SK-N-SH treated with all-trans-retinoic acid at 6 μM for 48 hours (cell line): ENCODE data around the gene RITA1.

ENCODE experiments used
- ATAC-seq: fragments of 200-7000 bp; cut with Tn5 transposase; 3 replicates; pipeline ENCODE4 v1.9.1; 2020; ENCODE audit warnings: mild to moderate bottlenecking, moderate library complexity
- ARNTL ChIP-seq: fragments of 450-650 bp; formaldehyde crosslinking; IDR thresholded peaks from 2 replicates; pipeline ENCODE4 v1.5.0; 2020; ENCODE audit warnings: low read depth, mild to moderate bottlenecking, moderate library complexity, borderline replicate concordance
- BACH2 ChIP-seq: fragments of 250-450 bp; sonication (Bioruptor Pico); IDR thresholded peaks from 2 replicates; pipeline ENCODE4 v1.9.0; 2021; ENCODE audit warnings: mild to moderate bottlenecking, borderline replicate concordance
- GLIS3 ChIP-seq: fragments of 250-450 bp; sonication (Bioruptor Pico); IDR thresholded peaks from 2 replicates; pipeline ENCODE4 v1.5.0; 2020; ENCODE audit warnings: mild to moderate bottlenecking, moderate library complexity
- ISL1 ChIP-seq: fragments of 250-450 bp; sonication (Bioruptor Pico); IDR thresholded peaks from 2 replicates; pipeline ENCODE4 v2.1.2; 2022; ENCODE audit warnings: mild to moderate bottlenecking, moderate library complexity
- PPARA ChIP-seq: fragments of 250-450 bp; sonication (Bioruptor Pico); IDR thresholded peaks from 2 replicates; pipeline ENCODE4 v1.5.0; 2020; ENCODE audit warnings: mild to moderate bottlenecking, borderline replicate concordance
- RARB ChIP-seq: fragments of 250-450 bp; sonication (Bioruptor Pico); IDR thresholded peaks from 2 replicates; pipeline ENCODE4 v1.8.0; 2021; ENCODE audit warnings: mild to moderate bottlenecking, moderate library complexity
- SNAI2 ChIP-seq: fragments of 250-450 bp; sonication (Bioruptor Pico); IDR thresholded peaks from 2 replicates; pipeline ENCODE4 v1.5.0; 2020; ENCODE audit warnings: mild to moderate bottlenecking, moderate library complexity
- TOX ChIP-seq: fragments of 250-450 bp; sonication (Bioruptor Pico); IDR thresholded peaks from 2 replicates; pipeline ENCODE4 v1.8.0; 2021; ENCODE audit warnings: mild to moderate bottlenecking, moderate library complexity, borderline replicate concordance
- ZFP3 ChIP-seq: fragments of 250-450 bp; sonication (Bioruptor Pico); IDR thresholded peaks from 2 replicates; pipeline ENCODE4 v1.5.0; 2020; ENCODE audit warnings: mild to moderate bottlenecking, moderate library complexity
- ZNF565 ChIP-seq: fragments of 450-650 bp; formaldehyde crosslinking; conservative IDR thresholded peaks from 2 replicates; pipeline ENCODE4 v1.5.0; 2020; ENCODE audit warnings: low read depth, mild to moderate bottlenecking, moderate library complexity
- ZNF70 ChIP-seq: fragments of 450-650 bp; formaldehyde crosslinking; IDR thresholded peaks from 2 replicates; pipeline ENCODE4 v1.5.0; 2020; ENCODE audit warnings: mild to moderate bottlenecking, moderate library complexity
- ZNF8 ChIP-seq: fragments of 450-650 bp; formaldehyde crosslinking; IDR thresholded peaks from 2 replicates; pipeline ENCODE4 v1.5.0; 2020; ENCODE audit warnings: mild to moderate bottlenecking, moderate library complexity
- TF ChIP-seq, protein P1 (sequence below): fragments of 250-450 bp; sonication (Bioruptor Pico); IDR thresholded peaks from 2 replicates; pipeline ENCODE4 v1.5.1; 2020; ENCODE audit warnings: low read depth, mild to moderate bottlenecking, moderate library complexity
- TF ChIP-seq, protein P2 (sequence below): fragments of 250-450 bp; sonication (Bioruptor Pico); IDR thresholded peaks from 2 replicates; pipeline ENCODE4 v1.5.0; 2020; ENCODE audit warnings: mild to moderate bottlenecking, moderate library complexity
- TF ChIP-seq, protein P3 (sequence below): fragments of 250-450 bp; sonication (Bioruptor Pico); IDR thresholded peaks from 2 replicates; pipeline ENCODE4 v1.8.0; 2021; ENCODE audit warnings: low read depth, mild to moderate bottlenecking, moderate library complexity, borderline replicate concordance
- TF ChIP-seq, protein P4 (sequence below): fragments of 250-450 bp; sonication (Bioruptor Pico); IDR thresholded peaks from 2 replicates; pipeline ENCODE4 v1.5.1; 2021; ENCODE audit warnings: mild to moderate bottlenecking, moderate library complexity
- TF ChIP-seq, protein P5 (sequence below): fragments of 250-450 bp; sonication (Bioruptor Pico); IDR thresholded peaks from 2 replicates; pipeline ENCODE4 v1.8.0; 2020; ENCODE audit warnings: mild to moderate bottlenecking, moderate library complexity, borderline replicate concordance

RITA1 gene

DNA sequence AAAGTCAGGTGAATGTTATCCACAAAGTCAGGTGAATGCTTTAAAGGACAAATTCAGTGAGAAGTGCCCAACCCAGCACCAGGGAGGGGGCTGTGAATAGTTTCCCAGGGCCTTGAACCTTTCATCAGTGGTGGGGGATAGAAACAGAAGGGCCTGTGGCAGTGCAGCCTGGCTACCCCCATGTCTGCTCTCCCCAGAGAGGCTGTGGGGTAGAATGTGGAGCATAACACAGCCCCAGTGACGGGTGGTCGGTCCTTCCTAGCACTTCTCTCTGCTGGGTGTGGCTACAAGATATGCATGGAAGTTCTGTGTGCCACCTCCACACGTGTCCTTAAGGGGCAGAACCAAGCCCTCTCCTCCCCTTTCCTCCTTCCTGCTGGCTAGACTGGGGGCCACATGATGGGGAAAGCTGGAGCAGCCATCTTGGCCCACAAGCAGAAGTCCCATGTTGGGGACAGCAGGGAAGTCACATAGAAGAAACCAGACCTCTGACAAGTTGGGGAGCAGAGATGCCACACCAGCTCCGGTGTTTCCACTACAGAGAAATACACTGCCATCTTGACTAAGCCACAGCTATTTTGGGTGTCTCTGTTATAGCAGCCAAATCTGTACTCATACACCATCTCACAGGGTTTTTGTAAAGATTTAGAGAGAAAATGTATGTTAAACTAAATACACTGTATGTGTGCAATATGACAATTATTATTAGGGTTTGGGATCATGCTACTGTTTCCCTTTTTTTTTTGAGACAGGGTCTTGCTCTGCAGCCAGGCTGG, 17.0 kb downstream of the RITA1 start:
- TF ChIP-seq, protein P1, sequence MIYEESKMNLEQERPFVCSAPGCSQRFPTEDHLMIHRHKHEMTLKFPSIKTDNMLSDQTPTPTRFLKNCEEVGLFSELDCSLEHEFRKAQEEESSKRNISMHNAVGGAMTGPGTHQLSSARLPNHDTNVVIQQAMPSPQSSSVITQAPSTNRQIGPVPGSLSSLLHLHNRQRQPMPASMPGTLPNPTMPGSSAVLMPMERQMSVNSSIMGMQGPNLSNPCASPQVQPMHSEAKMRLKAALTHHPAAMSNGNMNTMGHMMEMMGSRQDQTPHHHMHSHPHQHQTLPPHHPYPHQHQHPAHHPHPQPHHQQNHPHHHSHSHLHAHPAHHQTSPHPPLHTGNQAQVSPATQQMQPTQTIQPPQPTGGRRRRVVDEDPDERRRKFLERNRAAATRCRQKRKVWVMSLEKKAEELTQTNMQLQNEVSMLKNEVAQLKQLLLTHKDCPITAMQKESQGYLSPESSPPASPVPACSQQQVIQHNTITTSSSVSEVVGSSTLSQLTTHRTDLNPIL (CRISPR knock-in tag) = no peak
- TF ChIP-seq PPARA (CRISPR knock-in tag) (no peak), ZNF70 (CRISPR knock-in tag) (no peak), ARNTL (CRISPR knock-in tag) (no peak)
- TF ChIP-seq, protein P2, sequence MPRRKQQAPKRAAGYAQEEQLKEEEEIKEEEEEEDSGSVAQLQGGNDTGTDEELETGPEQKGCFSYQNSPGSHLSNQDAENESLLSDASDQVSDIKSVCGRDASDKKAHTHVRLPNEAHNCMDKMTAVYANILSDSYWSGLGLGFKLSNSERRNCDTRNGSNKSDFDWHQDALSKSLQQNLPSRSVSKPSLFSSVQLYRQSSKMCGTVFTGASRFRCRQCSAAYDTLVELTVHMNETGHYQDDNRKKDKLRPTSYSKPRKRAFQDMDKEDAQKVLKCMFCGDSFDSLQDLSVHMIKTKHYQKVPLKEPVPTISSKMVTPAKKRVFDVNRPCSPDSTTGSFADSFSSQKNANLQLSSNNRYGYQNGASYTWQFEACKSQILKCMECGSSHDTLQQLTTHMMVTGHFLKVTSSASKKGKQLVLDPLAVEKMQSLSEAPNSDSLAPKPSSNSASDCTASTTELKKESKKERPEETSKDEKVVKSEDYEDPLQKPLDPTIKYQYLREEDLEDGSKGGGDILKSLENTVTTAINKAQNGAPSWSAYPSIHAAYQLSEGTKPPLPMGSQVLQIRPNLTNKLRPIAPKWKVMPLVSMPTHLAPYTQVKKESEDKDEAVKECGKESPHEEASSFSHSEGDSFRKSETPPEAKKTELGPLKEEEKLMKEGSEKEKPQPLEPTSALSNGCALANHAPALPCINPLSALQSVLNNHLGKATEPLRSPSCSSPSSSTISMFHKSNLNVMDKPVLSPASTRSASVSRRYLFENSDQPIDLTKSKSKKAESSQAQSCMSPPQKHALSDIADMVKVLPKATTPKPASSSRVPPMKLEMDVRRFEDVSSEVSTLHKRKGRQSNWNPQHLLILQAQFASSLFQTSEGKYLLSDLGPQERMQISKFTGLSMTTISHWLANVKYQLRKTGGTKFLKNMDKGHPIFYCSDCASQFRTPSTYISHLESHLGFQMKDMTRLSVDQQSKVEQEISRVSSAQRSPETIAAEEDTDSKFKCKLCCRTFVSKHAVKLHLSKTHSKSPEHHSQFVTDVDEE (CRISPR knock-in tag) = no peak
- TF ChIP-seq, all 23 proteins: peak for 0
- no peak for ATAC-seq

DNA sequence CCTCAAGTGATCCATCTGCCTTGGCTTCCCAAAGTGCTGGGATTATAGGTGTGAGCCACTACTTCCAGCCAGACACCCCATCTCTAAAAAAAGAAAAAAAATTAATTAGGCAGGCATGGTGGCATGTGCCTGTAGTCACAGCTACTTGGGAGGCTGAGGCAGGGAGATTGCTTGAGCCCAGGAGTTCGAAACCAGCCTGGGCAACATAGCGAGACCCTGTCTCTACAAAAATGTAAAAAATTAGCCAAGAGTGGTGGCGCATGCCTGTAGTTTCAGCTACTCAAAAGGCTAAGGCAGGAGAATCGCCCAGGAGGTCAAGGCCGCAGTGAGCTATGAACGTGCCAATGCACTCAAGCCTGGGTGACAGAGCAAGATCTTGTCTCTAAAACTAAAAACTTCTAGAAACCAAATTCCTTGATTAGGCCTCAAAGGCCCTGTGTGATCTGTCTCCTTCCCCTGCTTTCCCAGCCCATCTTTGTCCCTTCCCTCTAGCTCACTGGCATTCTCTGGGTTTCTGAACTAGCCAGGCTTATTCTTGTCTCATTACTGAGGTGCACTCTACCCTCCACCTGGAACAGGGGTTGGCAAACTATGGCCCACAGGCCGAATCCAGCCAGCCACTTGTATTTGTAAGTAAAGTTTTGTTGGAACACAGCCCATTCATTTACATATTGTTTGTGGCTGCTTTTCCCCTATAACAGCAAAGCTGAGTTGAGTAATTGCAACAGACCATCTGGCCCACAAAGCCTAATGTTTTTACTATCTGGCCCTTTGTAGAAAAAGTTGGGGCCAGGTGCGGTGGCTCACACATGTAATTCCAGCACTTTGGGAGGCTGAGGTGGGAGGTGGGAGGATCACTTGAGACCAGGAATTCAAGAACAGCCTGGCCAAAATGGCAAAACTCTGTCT, 18.6 kb downstream of the RITA1 start:
- ATAC-seq = no peak
- TF ChIP-seq ZNF70 (CRISPR knock-in tag) (no peak), GLIS3 (CRISPR knock-in tag) (no peak), ZNF565 (no peak), ARNTL (CRISPR knock-in tag) (no peak), ISL1 (CRISPR knock-in tag) (no peak), RARB (CRISPR knock-in tag) (no peak), ZNF8 (CRISPR knock-in tag) (no peak), BACH2 (no peak), TOX (CRISPR knock-in tag) (no peak), PPARA (CRISPR knock-in tag) (no peak)
- TF ChIP-seq, protein P2 (CRISPR knock-in tag) = no peak
- TF ChIP-seq, protein P3, sequence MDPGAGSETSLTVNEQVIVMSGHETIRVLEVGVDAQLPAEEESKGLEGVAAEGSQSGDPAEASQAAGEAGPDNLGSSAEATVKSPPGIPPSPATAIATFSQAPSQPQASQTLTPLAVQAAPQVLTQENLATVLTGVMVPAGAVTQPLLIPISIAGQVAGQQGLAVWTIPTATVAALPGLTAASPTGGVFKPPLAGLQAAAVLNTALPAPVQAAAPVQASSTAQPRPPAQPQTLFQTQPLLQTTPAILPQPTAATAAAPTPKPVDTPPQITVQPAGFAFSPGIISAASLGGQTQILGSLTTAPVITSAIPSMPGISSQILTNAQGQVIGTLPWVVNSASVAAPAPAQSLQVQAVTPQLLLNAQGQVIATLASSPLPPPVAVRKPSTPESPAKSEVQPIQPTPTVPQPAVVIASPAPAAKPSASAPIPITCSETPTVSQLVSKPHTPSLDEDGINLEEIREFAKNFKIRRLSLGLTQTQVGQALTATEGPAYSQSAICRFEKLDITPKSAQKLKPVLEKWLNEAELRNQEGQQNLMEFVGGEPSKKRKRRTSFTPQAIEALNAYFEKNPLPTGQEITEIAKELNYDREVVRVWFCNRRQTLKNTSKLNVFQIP (CRISPR knock-in tag) = no peak
- TF ChIP-seq, protein P4, sequence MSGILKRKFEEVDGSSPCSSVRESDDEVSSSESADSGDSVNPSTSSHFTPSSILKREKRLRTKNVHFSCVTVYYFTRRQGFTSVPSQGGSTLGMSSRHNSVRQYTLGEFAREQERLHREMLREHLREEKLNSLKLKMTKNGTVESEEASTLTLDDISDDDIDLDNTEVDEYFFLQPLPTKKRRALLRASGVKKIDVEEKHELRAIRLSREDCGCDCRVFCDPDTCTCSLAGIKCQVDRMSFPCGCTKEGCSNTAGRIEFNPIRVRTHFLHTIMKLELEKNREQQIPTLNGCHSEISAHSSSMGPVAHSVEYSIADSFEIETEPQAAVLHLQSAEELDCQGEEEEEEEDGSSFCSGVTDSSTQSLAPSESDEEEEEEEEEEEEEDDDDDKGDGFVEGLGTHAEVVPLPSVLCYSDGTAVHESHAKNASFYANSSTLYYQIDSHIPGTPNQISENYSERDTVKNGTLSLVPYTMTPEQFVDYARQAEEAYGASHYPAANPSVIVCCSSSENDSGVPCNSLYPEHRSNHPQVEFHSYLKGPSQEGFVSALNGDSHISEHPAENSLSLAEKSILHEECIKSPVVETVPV = no peak

DNA sequence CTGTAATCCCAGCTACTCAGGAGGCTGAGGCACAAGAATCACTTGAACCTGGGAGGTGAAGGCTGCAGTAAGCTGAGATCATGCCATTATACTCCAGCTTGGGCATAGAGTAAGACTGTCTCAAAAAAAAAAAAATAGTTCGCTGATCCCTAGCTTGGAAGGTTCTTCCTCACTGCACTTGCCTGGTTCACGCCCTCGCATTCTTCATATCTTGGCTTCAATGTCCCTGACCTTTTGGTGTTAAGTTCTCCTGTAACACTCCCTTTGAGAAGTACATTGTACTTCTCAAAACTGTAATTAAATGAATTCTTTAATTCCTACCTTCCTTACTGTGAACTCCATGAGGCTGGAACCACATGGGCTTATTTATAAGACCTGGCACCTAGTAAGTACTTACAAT, 19.3 kb downstream of the RITA1 start:
- no peak for ATAC-seq
- TF ChIP-seq, protein P2 (CRISPR knock-in tag) = no peak
- TF ChIP-seq PPARA (CRISPR knock-in tag) (no peak), ARNTL (CRISPR knock-in tag) (no peak), SNAI2 (CRISPR knock-in tag) (no peak), ZFP3 (no peak), GLIS3 (CRISPR knock-in tag) (no peak)
- TF ChIP-seq, protein P1 (CRISPR knock-in tag) = no peak
- TF ChIP-seq, protein P5, sequence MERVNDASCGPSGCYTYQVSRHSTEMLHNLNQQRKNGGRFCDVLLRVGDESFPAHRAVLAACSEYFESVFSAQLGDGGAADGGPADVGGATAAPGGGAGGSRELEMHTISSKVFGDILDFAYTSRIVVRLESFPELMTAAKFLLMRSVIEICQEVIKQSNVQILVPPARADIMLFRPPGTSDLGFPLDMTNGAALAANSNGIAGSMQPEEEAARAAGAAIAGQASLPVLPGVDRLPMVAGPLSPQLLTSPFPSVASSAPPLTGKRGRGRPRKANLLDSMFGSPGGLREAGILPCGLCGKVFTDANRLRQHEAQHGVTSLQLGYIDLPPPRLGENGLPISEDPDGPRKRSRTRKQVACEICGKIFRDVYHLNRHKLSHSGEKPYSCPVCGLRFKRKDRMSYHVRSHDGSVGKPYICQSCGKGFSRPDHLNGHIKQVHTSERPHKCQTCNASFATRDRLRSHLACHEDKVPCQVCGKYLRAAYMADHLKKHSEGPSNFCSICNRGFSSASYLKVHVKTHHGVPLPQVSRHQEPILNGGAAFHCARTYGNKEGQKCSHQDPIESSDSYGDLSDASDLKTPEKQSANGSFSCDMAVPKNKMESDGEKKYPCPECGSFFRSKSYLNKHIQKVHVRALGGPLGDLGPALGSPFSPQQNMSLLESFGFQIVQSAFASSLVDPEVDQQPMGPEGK (CRISPR knock-in tag) = no peak
